Epithelial cell of proximal tubule (primary cell): ENCODE results near the gene LYRM7. TPM values are rescaled to one million over a fixed set of nuclear protein-coding genes. Genes with fewer than 3 reads are reported as not detected.

Source experiments
- DNase-seq: peaks from one replicate; pipeline ENCODE4 v3.0.0-alpha.2; 2011; ENCODE audit warnings: low read depth
- H3K4me3 ChIP-seq: 2 replicates; pipeline ENCODE4 v1.5.1; 2011; ENCODE audit warnings: low read depth, mild to moderate bottlenecking, low read length
- CTCF ChIP-seq: conservative IDR thresholded peaks from 2 replicates; pipeline ENCODE4 v1.5.1; 2012; ENCODE audit warnings: low read depth, mild to moderate bottlenecking, low read length
- total RNA-seq: library from RNA; depleted of rRNA; stranded (reverse); fragments of >200 nt; gene quantifications from 2 replicates; pipeline ENCODE4 v1.2.3, GENCODE V29; 2015

The LYRM7 gene
- total RNA-seq, 1 donor from 2014 or later: 1.5 TPM

DNA sequence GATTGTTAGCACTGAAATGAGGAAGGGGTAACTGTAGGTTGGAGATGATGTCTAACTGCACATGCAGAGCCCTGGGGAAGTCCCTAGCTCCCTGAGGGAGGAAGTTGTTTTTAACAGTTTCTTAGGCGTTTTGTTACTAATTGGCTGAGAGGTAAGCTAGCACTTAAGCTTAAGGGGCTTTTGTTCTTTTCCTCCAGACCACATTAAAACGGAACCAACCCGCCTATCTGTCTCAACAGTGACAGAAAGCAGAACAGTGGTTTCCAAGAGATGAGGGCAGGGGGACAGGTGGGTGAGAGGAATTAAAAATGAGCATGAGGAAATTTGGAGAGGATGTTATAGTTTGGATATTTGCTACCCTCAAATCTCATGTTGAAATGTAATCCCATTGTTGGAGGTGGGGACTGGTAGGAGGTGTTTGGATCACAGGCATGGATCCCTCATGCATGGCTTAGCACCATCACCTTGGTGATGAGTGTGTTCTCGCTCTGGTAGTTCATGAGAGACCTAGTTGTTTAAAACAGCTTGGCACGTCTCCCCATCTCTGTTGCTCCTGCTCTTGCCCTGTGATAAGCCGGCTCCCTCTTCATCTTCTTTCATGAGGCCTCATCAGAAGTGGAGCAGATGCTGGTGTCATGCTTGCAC, 38.9 kb downstream of the LYRM7 start:
- DNase-seq: peak; percentile 39
- H3K4me3 ChIP-seq: no peak overlapping the region
- TF ChIP-seq CTCF: no peak

- no peak for TF ChIP-seq CTCF
- H3K4me3 ChIP-seq: no peak overlapping the region
- DNase-seq: no peak
Measured at GRCh38 chr5:131210151-131210510, 39.4 kb downstream of the LYRM7 start.

- no peak for TF ChIP-seq CTCF
- no peak for DNase-seq
- no peak overlapping the region for H3K4me3 ChIP-seq
Measured at GRCh38 chr5:131211669-131212068, 40.9 kb downstream of the LYRM7 start.

DNA sequence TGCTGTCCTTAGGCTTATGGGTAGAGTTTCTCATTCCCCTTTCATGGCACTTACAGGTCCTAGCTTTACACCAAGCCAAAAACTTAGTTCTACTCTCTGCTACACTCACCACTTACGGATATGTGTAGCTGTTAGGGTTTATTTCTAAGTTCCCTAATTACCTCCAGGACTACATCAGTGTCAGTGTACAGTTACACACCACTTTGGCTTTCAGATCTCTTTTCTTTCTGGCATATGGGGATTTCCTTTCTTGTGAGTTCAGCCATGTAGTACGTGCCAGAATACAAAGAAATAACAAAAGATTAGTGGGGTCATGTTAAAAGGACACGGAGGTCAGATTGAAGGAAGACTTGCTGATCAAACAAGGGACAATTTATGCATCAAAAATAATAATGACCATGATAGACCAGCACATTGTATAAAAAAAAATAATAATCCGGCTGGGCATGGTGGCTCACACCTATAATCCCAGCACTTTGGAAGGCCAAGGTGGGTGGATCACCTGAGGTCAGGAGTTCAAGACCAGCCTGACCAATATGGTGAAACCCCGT, 41.8 kb downstream of the LYRM7 start:
- no peak for DNase-seq
- no peak for TF ChIP-seq CTCF
- no peak overlapping the region for H3K4me3 ChIP-seq

- TF ChIP-seq CTCF: no peak
- DNase-seq: no peak
- no peak overlapping the region for H3K4me3 ChIP-seq
Measured at GRCh38 chr5:131214609-131215227, 44.0 kb downstream of the LYRM7 start.

DNA sequence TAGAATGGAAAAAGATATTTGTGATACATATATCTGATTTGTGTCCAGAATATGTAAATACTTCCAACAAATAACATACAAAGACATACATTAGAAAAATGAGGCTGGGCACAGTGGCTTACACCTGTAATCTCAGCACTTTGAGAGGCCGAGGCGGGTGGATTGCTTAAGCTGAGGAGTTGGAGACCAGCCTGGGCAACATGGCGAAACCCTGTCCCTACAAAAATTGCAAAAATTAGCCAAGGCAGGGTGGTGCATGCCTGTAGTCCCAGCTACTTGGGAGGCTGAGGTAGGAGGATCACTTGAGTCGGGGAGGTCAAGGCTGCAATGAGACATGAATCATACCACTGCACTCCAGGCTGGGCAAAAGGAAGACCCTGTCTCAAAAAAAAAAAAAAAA, 47.0 kb downstream of the LYRM7 start:
- H3K4me3 ChIP-seq: no peak overlapping the region
- DNase-seq: no peak
- TF ChIP-seq CTCF: no peak

DNA sequence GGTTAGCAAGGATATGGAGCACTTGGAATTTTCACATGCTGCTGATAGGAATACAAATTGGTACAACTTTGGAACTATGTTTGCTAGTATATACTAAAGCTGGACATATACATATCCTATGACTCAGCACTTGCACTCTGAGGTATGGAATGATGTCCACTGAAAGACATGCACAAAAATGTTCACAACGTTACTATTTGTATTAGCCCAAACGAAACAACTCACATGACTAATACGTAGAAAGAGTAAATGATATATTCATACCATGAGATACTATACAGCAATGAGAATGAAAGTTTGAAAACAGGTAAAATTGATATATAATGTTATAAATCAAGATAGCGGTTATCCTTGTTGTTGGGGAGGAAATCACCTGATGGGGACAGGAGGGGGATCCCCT, 47.6 kb downstream of the LYRM7 start:
- TF ChIP-seq CTCF: no peak
- no peak overlapping the region for H3K4me3 ChIP-seq
- DNase-seq: no peak
